ENCODE measurements around the gene ARF6. TPM values are rescaled to one million over a fixed set of nuclear protein-coding genes. Genes with fewer than 3 reads are reported as not detected.

ARF6 gene
- polyA plus RNA-seq, 1 experiment = 28.0 TPM

- POLR2A ChIA-PET = interaction anchor here (2.2 to 2.5 kb wide), 2 partner anchors 8 to 177 kb away, joined by 8 to 28 read pairs; partner anchors contain the start of gene NEMF
These were observed 31.7 kb upstream of the ARF6 start for GRCh38 chr14:49860988-49861698.

GRCh38 chr14:49861699-49862088, 31.2 kb upstream of the ARF6 start:
- peak overlapping the region; percentile 100 for H3K27ac ChIP-seq (ENCODE audit: low read depth, low read length)
- CTCF ChIA-PET = interaction anchor here (0.5 to 6.6 kb wide), 66 partner anchors 9 to 915 kb away, joined by 3 to 256 read pairs (median 4); partner anchors contain the start of genes ARF6, DMAC2L, L2HGDH and NEMF

More at GRCh38 chr14:49860988-49861698, 31.7 kb upstream of the ARF6 start:
- Histone ChIP-seq H3K27me3 (ENCODE audit: control insufficient read depth, insufficient read depth, low read length) (no peaks in the 10 kb centered on the region), H3K9me3 (ENCODE audit: control insufficient read depth, insufficient read depth, low read length) (no peaks in the 10 kb centered on the region), H3K4me3 (ENCODE audit: low read depth, low read length) (peak overlapping the region; percentile 62), H3K27ac (ENCODE audit: low read depth, low read length) (peak overlapping the region; percentile 100)
- TF ChIP-seq CTCF (IDR thresholded peaks at IDR 0.05; ENCODE audit: low read depth, low read length) = no peak
- DNase-seq (ENCODE audit: low read depth, low spot score) = no peak
- CTCF ChIA-PET = interaction anchor here (0.5 to 6.6 kb wide), 54 partner anchors 11 to 915 kb away, joined by 3 to 256 read pairs (median 4); partner anchors contain the start of genes ARF6, NEMF and VCPKMT

GRCh38 chr14:49862089-49862673, 30.7 kb upstream of the ARF6 start:
- Histone ChIP-seq H3K27ac (ENCODE audit: low read depth, low read length) (peak overlapping the region; percentile 100), H3K4me3 (ENCODE audit: low read depth, low read length) (peak overlapping the region; percentile 62), H3K9me3 (ENCODE audit: control insufficient read depth, insufficient read depth, low read length) (peaks cover 3% of the 10 kb centered on the region; the same call in 1 of the 2 replicates), H3K27me3 (ENCODE audit: control insufficient read depth, insufficient read depth, low read length) (no peaks in the 10 kb centered on the region)
- TF ChIP-seq CTCF (IDR thresholded peaks at IDR 0.05; ENCODE audit: low read depth, low read length) = peak; percentile 100
- POLR2A ChIA-PET = interaction anchor here (0.5 to 2.5 kb wide), 11 partner anchors 9 to 254 kb away, joined by 3 to 28 read pairs (median 8); partner anchors contain the start of genes ARF6, NEMF and VCPKMT
- DNase-seq (ENCODE audit: low read depth, low spot score) = peak; percentile 84
- CTCF ChIA-PET = interaction anchor here (0.5 to 6.6 kb wide), 66 partner anchors 9 to 914 kb away, joined by 3 to 256 read pairs (median 4); partner anchors contain the start of genes ARF6, DMAC2L, L2HGDH and NEMF

More at GRCh38 chr14:49861699-49862088, 31.2 kb upstream of the ARF6 start:
- peak overlapping the region; percentile 62 for H3K4me3 ChIP-seq (ENCODE audit: low read depth, low read length)
- DNase-seq (ENCODE audit: low read depth, low spot score) = peak; percentile 83
- POLR2A ChIA-PET = interaction anchor here (0.7 to 2.5 kb wide), 7 partner anchors 9 to 255 kb away, joined by 3 to 28 read pairs (median 8); partner anchors contain the start of genes NEMF and VCPKMT
- no peaks in the 10 kb centered on the region for H3K9me3 ChIP-seq (ENCODE audit: control insufficient read depth, insufficient read depth, low read length)
- no peak for TF ChIP-seq CTCF (IDR thresholded peaks at IDR 0.05; ENCODE audit: low read depth, low read length)
- no peaks in the 10 kb centered on the region for H3K27me3 ChIP-seq (ENCODE audit: control insufficient read depth, insufficient read depth, low read length)

DNA sequence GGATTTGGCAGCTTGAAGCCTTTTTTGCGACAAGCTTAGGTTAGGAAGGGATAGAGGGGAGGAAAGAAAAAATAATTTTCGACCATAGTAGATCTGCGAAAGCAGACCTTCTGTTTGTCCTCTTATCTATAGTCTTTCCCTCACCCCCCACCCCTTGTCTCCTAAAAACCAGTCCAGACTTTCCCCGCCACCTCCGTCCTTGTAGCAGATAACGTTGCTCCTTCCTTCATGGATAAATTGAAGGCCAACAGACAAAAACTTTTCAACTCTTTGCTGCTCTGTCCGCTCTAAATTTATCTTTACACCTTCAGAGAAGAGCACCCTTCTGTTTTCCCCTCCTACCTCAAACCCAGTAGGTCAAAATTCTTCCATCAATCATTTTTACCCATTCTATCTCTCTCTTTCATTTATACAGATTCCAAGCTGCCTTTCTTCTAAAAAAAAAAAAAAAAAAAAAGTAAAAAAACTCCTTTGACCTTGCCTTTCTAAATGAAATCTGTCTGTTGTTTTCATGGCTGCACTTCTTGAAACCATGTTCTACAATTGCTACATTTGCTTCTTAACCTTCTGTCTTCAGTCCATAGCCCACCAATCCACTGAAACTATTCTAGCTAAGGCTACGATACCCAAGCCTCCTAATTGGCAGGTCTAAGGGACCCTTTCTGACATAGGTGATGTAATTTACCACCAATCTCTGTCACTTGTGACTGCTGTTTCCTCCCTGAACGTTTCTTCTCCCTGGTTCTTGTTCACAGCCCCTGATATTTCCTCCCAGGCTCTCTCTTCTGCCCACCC, 29.2 kb upstream of the ARF6 start:
- TF ChIP-seq CTCF (IDR thresholded peaks at IDR 0.05; ENCODE audit: low read depth, low read length) = no peak
- no peaks in the 10 kb centered on the region for H3K27me3 ChIP-seq (ENCODE audit: control insufficient read depth, insufficient read depth, low read length)
- peak overlapping the region; percentile 100 for H3K27ac ChIP-seq (ENCODE audit: low read depth, low read length)
- CTCF ChIA-PET = interaction anchor here (0.6 to 6.6 kb wide), 13 partner anchors 9 to 369 kb away, joined by 3 to 256 read pairs (median 5); partner anchors contain the start of genes NEMF and VCPKMT
- DNase-seq (ENCODE audit: low read depth, low spot score) = no peak
- peaks cover 4% of the 10 kb centered on the region; the same call in 1 of the 2 replicates for H3K9me3 ChIP-seq (ENCODE audit: control insufficient read depth, insufficient read depth, low read length)
- POLR2A ChIA-PET = interaction anchor here (0.7 to 2.5 kb wide), 5 partner anchors 11 to 253 kb away, joined by 3 to 28 read pairs (median 6); partner anchors contain the start of genes NEMF and VCPKMT
- H3K4me3 ChIP-seq (ENCODE audit: low read depth, low read length) = peak overlapping the region; percentile 72

All from AG04450 (cell line).